Neural cell (in vitro differentiated cells): ENCODE data around the gene GATA2. TPM values are rescaled to one million over a fixed set of nuclear protein-coding genes. Genes with fewer than 3 reads are reported as not detected.

Source experiments
- H2AFZ ChIP-seq: fragments of 200-600, 300-800 bp; sonication (generic), shearing (Covaris generic); 2 replicates; pipeline ENCODE4 v1.6.0; 2014; ENCODE audit warnings: low read depth, mild to moderate bottlenecking, antibody characterized with exemption, low read length, moderate library complexity
- H3F3A ChIP-seq: fragments of 200-600 bp; shearing (Covaris generic); 2 replicates; pipeline ENCODE4 v1.6.1; 2016; ENCODE audit warnings: mild to moderate bottlenecking, moderate library complexity, mixed read lengths, antibody characterized with exemption, low read length; ENCODE audit not compliant: insufficient read depth, poor library complexity, severe bottlenecking
- H3K27ac ChIP-seq: fragments of 200-600, 300-800 bp; sonication (generic), shearing (Covaris generic); 2 replicates; pipeline ENCODE4 v1.5.1; 2014; ENCODE audit warnings: mild to moderate bottlenecking, low read length, moderate library complexity
- H3K27me3 ChIP-seq: fragments of 300-800, 200-600 bp; sonication (generic), shearing (Covaris generic); 2 replicates; pipeline ENCODE4 v1.6.0; 2014; ENCODE audit warnings: mild to moderate bottlenecking, low read depth, low read length, moderate library complexity; ENCODE audit not compliant: insufficient read depth
- H3K36me3 ChIP-seq: fragments of 300-800, 200-600 bp; sonication (generic), shearing (Covaris generic); 2 replicates; pipeline ENCODE4 v1.5.1; 2014; ENCODE audit warnings: mild to moderate bottlenecking, antibody characterized with exemption, low read length, moderate library complexity; ENCODE audit not compliant: insufficient read depth
- H3K4me2 ChIP-seq: fragments of 300-800, 200-600 bp; sonication (generic), shearing (Covaris generic); 2 replicates; pipeline ENCODE4 v1.6.0; 2014; ENCODE audit warnings: mild to moderate bottlenecking, low read length
- H3K4me3 ChIP-seq: fragments of 300-800, 200-600 bp; sonication (generic), shearing (Covaris generic); 2 replicates; pipeline ENCODE4 v1.5.1; 2014; ENCODE audit warnings: mild to moderate bottlenecking, low read length, moderate library complexity
- H3K79me2 ChIP-seq: fragments of 200-600 bp; shearing (Covaris generic); replicated peaks from 2 replicates; pipeline ENCODE4 v1.6.0; 2014; ENCODE audit warnings: mild to moderate bottlenecking, low read length, moderate library complexity; ENCODE audit not compliant: insufficient read depth
- H3K9ac ChIP-seq: fragments of 300-800, 200-600 bp; sonication (generic), shearing (Covaris generic); 2 replicates; pipeline ENCODE4 v1.6.1; 2016; ENCODE audit warnings: mild to moderate bottlenecking, low read length, mixed read lengths
- H3K9me2 ChIP-seq: fragments of 200-600 bp; shearing (Covaris generic); 2 replicates; pipeline ENCODE4 v1.6.1; 2016; ENCODE audit warnings: mild to moderate bottlenecking, low read length, mixed read lengths; ENCODE audit not compliant: insufficient read depth
- H3K9me3 ChIP-seq: fragments of 200-600, 300-800 bp; sonication (generic), shearing (Covaris generic); 2 replicates; pipeline ENCODE4 v1.6.1; 2016; ENCODE audit warnings: mild to moderate bottlenecking, mixed run types, low read length, moderate library complexity, mixed read lengths
- H4K20me1 ChIP-seq: fragments of 200-600 bp; shearing (Covaris generic); 2 replicates; pipeline ENCODE4 v1.6.1; 2016; ENCODE audit warnings: mild to moderate bottlenecking, mixed run types; ENCODE audit not compliant: insufficient read depth
- EP300 ChIP-seq: fragments of 450-650 bp; conservative IDR thresholded peaks from 2 replicates; pipeline ENCODE4 v1.6.1; 2014; ENCODE audit warnings: antibody characterized with exemption, mild to moderate bottlenecking, moderate library complexity; ENCODE audit not compliant: poor library complexity, severe bottlenecking
- EZH2 ChIP-seq: fragments of 200-600, 300-800 bp; shearing (Covaris generic), sonication (generic); IDR thresholded peaks from 2 replicates; pipeline ENCODE4 v1.6.1; 2014; ENCODE audit warnings: antibody characterized with exemption, low read length, borderline replicate concordance, mild to moderate bottlenecking; ENCODE audit not compliant: insufficient read depth, poor library complexity, severe bottlenecking
- MXI1 ChIP-seq: fragments of 450-650 bp; conservative IDR thresholded peaks from 2 replicates; pipeline ENCODE4 v1.6.1; 2014; ENCODE audit warnings: antibody characterized with exemption, mild to moderate bottlenecking; ENCODE audit not compliant: poor library complexity, severe bottlenecking
- POLR2AphosphoS5 ChIP-seq: IDR thresholded peaks from 2 replicates; pipeline ENCODE4 v1.6.1; 2012
- RAD21 ChIP-seq: fragments of 450-650 bp; conservative IDR thresholded peaks from 2 replicates; pipeline ENCODE4 v1.6.1; 2014; ENCODE audit warnings: antibody characterized with exemption, mild to moderate bottlenecking, moderate library complexity
- SMC3 ChIP-seq: fragments of 450-650 bp; conservative IDR thresholded peaks from 2 replicates; pipeline ENCODE4 v1.6.1; 2014; ENCODE audit warnings: antibody characterized with exemption, mild to moderate bottlenecking, moderate library complexity; ENCODE audit not compliant: poor library complexity
- TAF1 ChIP-seq: IDR thresholded peaks from 2 replicates; pipeline ENCODE4 v1.6.1; 2012; ENCODE audit warnings: low read depth
- polyA plus RNA-seq: library from polyadenylated mRNA; depleted of rRNA; stranded (reverse); fragments of >200 nt; gene quantifications from 2 replicates; pipeline ENCODE4 v1.2.3, GENCODE V29; 2014
- TF ChIP-seq, protein P1 (sequence below): fragments of 450-650 bp; IDR thresholded peaks from 2 replicates; pipeline ENCODE4 v1.5.1; 2014; ENCODE audit warnings: antibody characterized with exemption, mild to moderate bottlenecking, moderate library complexity; ENCODE audit not compliant: poor library complexity, severe bottlenecking
- TF ChIP-seq, protein P2 (sequence below): IDR thresholded peaks from 2 replicates; pipeline ENCODE4 v1.6.1; 2012; ENCODE audit warnings: borderline replicate concordance

Gene GATA2
- polyA plus RNA-seq, 1 donor from 2014 or later, result not detected

DNA sequence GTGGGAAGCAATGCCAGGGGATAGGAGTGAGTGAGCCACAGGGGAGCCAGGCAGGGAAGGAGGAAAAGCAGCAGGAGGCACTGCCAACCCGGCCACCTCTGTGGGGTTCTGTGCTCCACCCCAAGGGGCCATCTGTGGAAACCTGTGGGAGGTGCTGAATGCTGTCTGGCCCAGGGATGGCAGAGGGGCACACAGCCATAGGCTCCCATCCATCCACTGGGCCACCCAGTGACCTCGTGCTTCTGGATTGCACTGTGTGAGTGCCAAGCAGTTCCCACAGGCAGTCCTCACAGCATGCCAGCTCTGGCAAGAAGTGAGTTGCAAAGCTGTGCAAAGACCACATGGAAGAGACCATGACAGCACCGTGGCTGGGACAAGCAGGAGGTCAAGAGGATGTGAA lies 53.8 kb downstream of the GATA2 start:
- Histone ChIP-seq H3F3A (no peaks in the 10 kb centered on the region), H3K27me3 (no peaks in the 10 kb centered on the region), H3K4me3 (no peak overlapping the region), H3K9ac (no peak overlapping the region), H3K27ac (no peak overlapping the region), H3K36me3 (no peaks in the 10 kb centered on the region), H3K9me2 (no peaks in the 10 kb centered on the region), H3K79me2 (no peaks in the 10 kb centered on the region), H3K9me3 (no peaks in the 10 kb centered on the region), H4K20me1 (no peaks in the 10 kb centered on the region), H2AFZ (no peak overlapping the region), H3K4me2 (no peak overlapping the region)
- TF ChIP-seq, protein P1, sequence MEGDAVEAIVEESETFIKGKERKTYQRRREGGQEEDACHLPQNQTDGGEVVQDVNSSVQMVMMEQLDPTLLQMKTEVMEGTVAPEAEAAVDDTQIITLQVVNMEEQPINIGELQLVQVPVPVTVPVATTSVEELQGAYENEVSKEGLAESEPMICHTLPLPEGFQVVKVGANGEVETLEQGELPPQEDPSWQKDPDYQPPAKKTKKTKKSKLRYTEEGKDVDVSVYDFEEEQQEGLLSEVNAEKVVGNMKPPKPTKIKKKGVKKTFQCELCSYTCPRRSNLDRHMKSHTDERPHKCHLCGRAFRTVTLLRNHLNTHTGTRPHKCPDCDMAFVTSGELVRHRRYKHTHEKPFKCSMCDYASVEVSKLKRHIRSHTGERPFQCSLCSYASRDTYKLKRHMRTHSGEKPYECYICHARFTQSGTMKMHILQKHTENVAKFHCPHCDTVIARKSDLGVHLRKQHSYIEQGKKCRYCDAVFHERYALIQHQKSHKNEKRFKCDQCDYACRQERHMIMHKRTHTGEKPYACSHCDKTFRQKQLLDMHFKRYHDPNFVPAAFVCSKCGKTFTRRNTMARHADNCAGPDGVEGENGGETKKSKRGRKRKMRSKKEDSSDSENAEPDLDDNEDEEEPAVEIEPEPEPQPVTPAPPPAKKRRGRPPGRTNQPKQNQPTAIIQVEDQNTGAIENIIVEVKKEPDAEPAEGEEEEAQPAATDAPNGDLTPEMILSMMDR, result no peak
- TF ChIP-seq RAD21 (no peak), EP300 (no peak), SMC3 (no peak), EZH2 (no peak), POLR2AphosphoS5 (no peak), TAF1 (no peak), MXI1 (no peak)
- TF ChIP-seq, protein P2, sequence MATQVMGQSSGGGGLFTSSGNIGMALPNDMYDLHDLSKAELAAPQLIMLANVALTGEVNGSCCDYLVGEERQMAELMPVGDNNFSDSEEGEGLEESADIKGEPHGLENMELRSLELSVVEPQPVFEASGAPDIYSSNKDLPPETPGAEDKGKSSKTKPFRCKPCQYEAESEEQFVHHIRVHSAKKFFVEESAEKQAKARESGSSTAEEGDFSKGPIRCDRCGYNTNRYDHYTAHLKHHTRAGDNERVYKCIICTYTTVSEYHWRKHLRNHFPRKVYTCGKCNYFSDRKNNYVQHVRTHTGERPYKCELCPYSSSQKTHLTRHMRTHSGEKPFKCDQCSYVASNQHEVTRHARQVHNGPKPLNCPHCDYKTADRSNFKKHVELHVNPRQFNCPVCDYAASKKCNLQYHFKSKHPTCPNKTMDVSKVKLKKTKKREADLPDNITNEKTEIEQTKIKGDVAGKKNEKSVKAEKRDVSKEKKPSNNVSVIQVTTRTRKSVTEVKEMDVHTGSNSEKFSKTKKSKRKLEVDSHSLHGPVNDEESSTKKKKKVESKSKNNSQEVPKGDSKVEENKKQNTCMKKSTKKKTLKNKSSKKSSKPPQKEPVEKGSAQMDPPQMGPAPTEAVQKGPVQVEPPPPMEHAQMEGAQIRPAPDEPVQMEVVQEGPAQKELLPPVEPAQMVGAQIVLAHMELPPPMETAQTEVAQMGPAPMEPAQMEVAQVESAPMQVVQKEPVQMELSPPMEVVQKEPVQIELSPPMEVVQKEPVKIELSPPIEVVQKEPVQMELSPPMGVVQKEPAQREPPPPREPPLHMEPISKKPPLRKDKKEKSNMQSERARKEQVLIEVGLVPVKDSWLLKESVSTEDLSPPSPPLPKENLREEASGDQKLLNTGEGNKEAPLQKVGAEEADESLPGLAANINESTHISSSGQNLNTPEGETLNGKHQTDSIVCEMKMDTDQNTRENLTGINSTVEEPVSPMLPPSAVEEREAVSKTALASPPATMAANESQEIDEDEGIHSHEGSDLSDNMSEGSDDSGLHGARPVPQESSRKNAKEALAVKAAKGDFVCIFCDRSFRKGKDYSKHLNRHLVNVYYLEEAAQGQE, result no peak

DNA sequence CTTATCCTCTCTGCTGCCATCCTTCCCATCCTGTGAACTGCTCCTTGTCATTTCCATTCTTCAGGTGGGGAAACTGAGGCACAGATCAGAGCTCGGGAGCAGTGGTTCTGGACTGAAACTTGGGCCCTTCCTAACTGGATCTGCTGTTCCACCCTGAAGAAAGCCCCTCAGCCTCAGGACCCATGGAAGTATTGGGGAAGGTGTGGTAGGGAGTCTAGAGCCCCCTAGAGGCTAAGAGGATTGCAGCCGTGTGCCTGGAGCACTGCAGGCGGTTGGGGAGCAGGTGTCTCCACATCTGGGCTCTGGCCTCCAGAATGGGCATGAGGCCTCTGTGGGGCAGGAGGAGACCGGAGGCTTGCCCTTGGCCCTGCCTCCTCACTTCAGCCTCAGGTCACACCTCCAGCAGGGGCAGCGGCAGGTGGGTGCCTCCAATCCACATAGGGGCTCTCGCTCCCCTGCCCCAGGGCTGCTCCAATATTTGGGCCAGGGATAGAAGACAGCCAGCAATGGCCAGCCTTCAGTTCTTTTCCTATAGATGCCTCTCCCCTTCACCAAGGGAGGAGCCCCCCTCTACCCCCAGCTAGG lies 54.4 kb downstream of the GATA2 start:
- Histone ChIP-seq H3K27ac (no peak overlapping the region), H4K20me1 (no peaks in the 10 kb centered on the region), H3K9me3 (no peaks in the 10 kb centered on the region), H3K9ac (no peak overlapping the region), H2AFZ (no peak overlapping the region), H3K4me3 (no peak overlapping the region), H3K79me2 (no peaks in the 10 kb centered on the region), H3K4me2 (no peak overlapping the region), H3K9me2 (no peaks in the 10 kb centered on the region), H3K27me3 (no peaks in the 10 kb centered on the region), H3K36me3 (no peaks in the 10 kb centered on the region), H3F3A (no peaks in the 10 kb centered on the region)
- no peak for TF ChIP-seq SMC3
- no peak for TF ChIP-seq RAD21
- no peak for TF ChIP-seq EZH2
- no peak for TF ChIP-seq EP300
- no peak for TF ChIP-seq TAF1
- no peak for TF ChIP-seq POLR2AphosphoS5
- TF ChIP-seq, protein P1, result no peak
- no peak for TF ChIP-seq MXI1
- TF ChIP-seq, protein P2, result no peak
